ENCODE data around the gene PRR14.
A peak's percentile ranks its signal among the peaks of the same experiment; 100 is the strongest.

Gene PRR14

GRCh38 chr16:30619202-30619601 lies 31.6 kb upstream of the PRR14 start:
- Histone ChIP-seq H3K27me3 (ENCODE audit: insufficient read depth, poor library complexity, severe bottlenecking) (no peaks in the 10 kb centered on the region), H3K4me3 (replicated peaks; ENCODE audit: insufficient read depth, low read length) (no peak overlapping the region), H3K27ac (replicated peaks) (no peak overlapping the region)
- DNase-seq (ENCODE audit: low read depth in 1 of 2, low spot score in 1 of 2): peak in 1 of 2 experiments; percentile 63
- TF ChIP-seq SPI1 (IDR thresholded peaks at IDR 0.05; ENCODE audit: borderline replicate concordance, low read depth): no peak
- TF ChIP-seq CTCF (IDR thresholded peaks at IDR 0.05; ENCODE audit: insufficient read depth, low read length): no peak
- no peak for TF ChIP-seq POLR2AphosphoS5 (IDR thresholded peaks at IDR 0.05; ENCODE audit: low read depth)
- no peak for TF ChIP-seq GABPA (IDR thresholded peaks at IDR 0.05; ENCODE audit: low read depth)
- TF ChIP-seq REST (IDR thresholded peaks at IDR 0.05; ENCODE audit: insufficient replicate concordance, low read depth): no peak

- Histone ChIP-seq H3K27me3 (ENCODE audit: insufficient read depth, poor library complexity, severe bottlenecking) (no peaks in the 10 kb centered on the region), H3K4me3 (replicated peaks; ENCODE audit: insufficient read depth, low read length) (no peak overlapping the region), H3K27ac (replicated peaks) (no peak overlapping the region)
- no peak for TF ChIP-seq GABPA (IDR thresholded peaks at IDR 0.05; ENCODE audit: low read depth)
- TF ChIP-seq SPI1 (IDR thresholded peaks at IDR 0.05; ENCODE audit: borderline replicate concordance, low read depth): no peak
- no peak for TF ChIP-seq POLR2AphosphoS5 (IDR thresholded peaks at IDR 0.05; ENCODE audit: low read depth)
- no peak for TF ChIP-seq CTCF (IDR thresholded peaks at IDR 0.05; ENCODE audit: insufficient read depth, low read length)
- TF ChIP-seq REST (IDR thresholded peaks at IDR 0.05; ENCODE audit: insufficient replicate concordance, low read depth): no peak
- no peak for DNase-seq (ENCODE audit: low read depth in 1 of 2, low spot score in 1 of 2)
Measured at GRCh38 chr16:30619638-30620037, 31.1 kb upstream of the PRR14 start.

- DNase-seq (ENCODE audit: low read depth in 1 of 2, low spot score in 1 of 2): no peak
- Histone ChIP-seq H3K4me3 (replicated peaks; ENCODE audit: insufficient read depth, low read length) (no peak overlapping the region), H3K27ac (replicated peaks) (no peak overlapping the region), H3K27me3 (ENCODE audit: insufficient read depth, poor library complexity, severe bottlenecking) (no peaks in the 10 kb centered on the region)
- TF ChIP-seq POLR2AphosphoS5 (IDR thresholded peaks at IDR 0.05; ENCODE audit: low read depth) (no peak), GABPA (IDR thresholded peaks at IDR 0.05; ENCODE audit: low read depth) (no peak)
Measured at GRCh38 chr16:30620169-30620568, 30.6 kb upstream of the PRR14 start.

GRCh38 chr16:30621765-30622164 lies 29.0 kb upstream of the PRR14 start:
- DNase-seq (ENCODE audit: low read depth in 1 of 2, low spot score in 1 of 2): no peak
- no peak for TF ChIP-seq GABPA (IDR thresholded peaks at IDR 0.05; ENCODE audit: low read depth)
- no peak for TF ChIP-seq CTCF (IDR thresholded peaks at IDR 0.05; ENCODE audit: insufficient read depth, low read length)
- no peak for TF ChIP-seq SPI1 (IDR thresholded peaks at IDR 0.05; ENCODE audit: borderline replicate concordance, low read depth)
- no peak for TF ChIP-seq POLR2AphosphoS5 (IDR thresholded peaks at IDR 0.05; ENCODE audit: low read depth)
- TF ChIP-seq REST (IDR thresholded peaks at IDR 0.05; ENCODE audit: insufficient replicate concordance, low read depth): no peak
- Histone ChIP-seq H3K27me3 (ENCODE audit: insufficient read depth, poor library complexity, severe bottlenecking) (no peaks in the 10 kb centered on the region), H3K4me3 (replicated peaks; ENCODE audit: insufficient read depth, low read length) (no peak overlapping the region), H3K27ac (replicated peaks) (no peak overlapping the region)
